ENCODE data around the gene CHIT1. TPM values are rescaled to one million over a fixed set of nuclear protein-coding genes. Genes with fewer than 3 reads are reported as not detected.

Gene CHIT1
- total RNA-seq, 8 experiments from 2014 or later = 0.07 to 2.4 (median 0.24) TPM

GRCh38 chr1:203182387-203182953, 47.0 kb downstream of the CHIT1 start:
- in situ Hi-C loops (cut with MboI; ENCODE audit: low pct_unique_long_range_greater_than_20kb in 2 of 9, low sequenced_read_pairs in 9 of 9, unreplicated experiment in 9 of 9) = no loop called here
- WGBS, 10 experiments = 91 to 100% (median 100%) methylated on average over 1 to 7 of the region's 7 CpGs; no CpG with 5 or more reads in 5 of the 10 experiments
- no peak overlapping the region for H3K4me3 ChIP-seq
- peaks cover 20 to 23% of the 10 kb centered on the region in 2 donors for H3K4me1 ChIP-seq (replicated peaks in 1 of 2)
- no peak for ATAC-seq (replicated peaks in 6 of 8)
- H3K27ac ChIP-seq = no peak overlapping the region

- in situ Hi-C loops (cut with MboI; ENCODE audit: low pct_unique_long_range_greater_than_20kb in 2 of 9, low sequenced_read_pairs in 9 of 9, unreplicated experiment in 9 of 9) = no loop called here
- 52 to 89% (median 71%) methylated on average over 2 to 10 of the region's 10 CpGs; no CpG with 5 or more reads in 4 of the 10 experiments for WGBS, 10 experiments
- Histone ChIP-seq H3K4me1 (replicated peaks in 1 of 2) (peaks cover 19 to 23% of the 10 kb centered on the region in 2 donors), H3K27ac (no peak overlapping the region), H3K4me3 (no peak overlapping the region)
- no peak for ATAC-seq (replicated peaks in 6 of 8)
These were observed 47.7 kb downstream of the CHIT1 start for GRCh38 chr1:203181586-203182386.

GRCh38 chr1:203180611-203181330, 48.7 kb downstream of the CHIT1 start:
- ATAC-seq (replicated peaks in 6 of 8) = no peak
- Histone ChIP-seq H3K4me1 (replicated peaks in 1 of 2) (peaks cover 17 to 18% of the 10 kb centered on the region in 2 donors), H3K4me3 (no peak overlapping the region), H3K27ac (no peak overlapping the region)
- in situ Hi-C loops (cut with MboI; ENCODE audit: low pct_unique_long_range_greater_than_20kb in 2 of 9, low sequenced_read_pairs in 9 of 9, unreplicated experiment in 9 of 9) = no loop called here
- 74 to 80% (median 77%) methylated on average over 1 to 10 of the region's 11 CpGs; no CpG with 5 or more reads in 4 of the 10 experiments for WGBS, 10 experiments

- Histone ChIP-seq H3K4me3 (no peak overlapping the region), H3K27ac (no peak overlapping the region), H3K4me1 (replicated peaks in 1 of 2) (peaks cover 18 to 24% of the 10 kb centered on the region in 2 donors)
- WGBS, 10 experiments = 87 to 97% (median 91%) methylated on average over 1 to 5 of the region's 10 CpGs; no CpG with 5 or more reads in 6 of the 10 experiments
- in situ Hi-C loops (cut with MboI; ENCODE audit: low pct_unique_long_range_greater_than_20kb in 2 of 9, low sequenced_read_pairs in 9 of 9, unreplicated experiment in 9 of 9) = no loop called here
- ATAC-seq (replicated peaks in 6 of 8) = no peak
These were observed 49.8 kb downstream of the CHIT1 start for GRCh38 chr1:203179667-203180005.

GRCh38 chr1:203178821-203179666, 50.4 kb downstream of the CHIT1 start:
- H3K4me3 ChIP-seq = no peak overlapping the region
- in situ Hi-C loops (cut with MboI; ENCODE audit: low pct_unique_long_range_greater_than_20kb in 2 of 9, low sequenced_read_pairs in 9 of 9, unreplicated experiment in 9 of 9) = no loop called here
- H3K27ac ChIP-seq = no peak overlapping the region
- H3K4me1 ChIP-seq (replicated peaks in 1 of 2) = peaks cover 18 to 24% of the 10 kb centered on the region in 2 donors
- ATAC-seq (replicated peaks in 6 of 8) = no peak
- WGBS, 10 experiments = 64 to 100% (median 92%) methylated on average over 2 to 9 of the region's 14 CpGs; no CpG with 5 or more reads in 2 of the 10 experiments

- peak in 7 of 8 experiments; percentile 15 to 51 (median 46) for ATAC-seq (replicated peaks in 6 of 8)
- Histone ChIP-seq H3K4me1 (replicated peaks in 1 of 2) (peaks cover 18 to 28% of the 10 kb centered on the region in 2 donors), H3K4me3 (no peak overlapping the region), H3K27ac (peak overlapping the region in 1 of 2 donors; percentile 41)
- 0 to 23% (median 13%) methylated on average over 1 to 5 of the region's 5 CpGs; no CpG with 5 or more reads in 2 of the 10 experiments for WGBS, 10 experiments
- in situ Hi-C loops (cut with MboI; ENCODE audit: low pct_unique_long_range_greater_than_20kb in 2 of 9, low sequenced_read_pairs in 9 of 9, unreplicated experiment in 9 of 9) = no loop called here
These were observed 51.4 kb downstream of the CHIT1 start for GRCh38 chr1:203178083-203178482.

- in situ Hi-C loops (cut with MboI; ENCODE audit: low pct_unique_long_range_greater_than_20kb in 2 of 9, low sequenced_read_pairs in 9 of 9, unreplicated experiment in 9 of 9) = no loop called here
- 17 to 100% (median 48%) methylated on average over 1 to 8 of the region's 9 CpGs; no CpG with 5 or more reads in 6 of the 10 experiments for WGBS, 10 experiments
- peaks cover 18 to 28% of the 10 kb centered on the region in 2 donors for H3K4me1 ChIP-seq (replicated peaks in 1 of 2)
These were observed 51.9 kb downstream of the CHIT1 start for GRCh38 chr1:203177470-203178039.

GRCh38 chr1:203177036-203177405, 52.5 kb downstream of the CHIT1 start:
- Histone ChIP-seq H3K4me3 (no peak overlapping the region), H3K4me1 (replicated peaks in 1 of 2) (peaks cover 18 to 28% of the 10 kb centered on the region in 2 donors), H3K27ac (no peak overlapping the region)
- no peak for ATAC-seq (replicated peaks in 6 of 8)
- WGBS, 10 experiments = 62 to 96% (median 88%) methylated on average over 1 to 6 of the region's 6 CpGs; no CpG with 5 or more reads in 2 of the 10 experiments
- in situ Hi-C loops (cut with MboI; ENCODE audit: low pct_unique_long_range_greater_than_20kb in 2 of 9, low sequenced_read_pairs in 9 of 9, unreplicated experiment in 9 of 9) = no loop called here

More at GRCh38 chr1:203177470-203178039, 51.9 kb downstream of the CHIT1 start:
- H3K27ac ChIP-seq = peak overlapping the region in 1 of 2 donors; percentile 41
- ATAC-seq (replicated peaks in 6 of 8) = peak; percentile 18 to 69 (median 60)
- no peak overlapping the region for H3K4me3 ChIP-seq

GRCh38 chr1:203176273-203177035, 53.0 kb downstream of the CHIT1 start:
- H3K4me3 ChIP-seq = no peak overlapping the region
- 60 to 100% (median 84%) methylated on average over 1 to 9 of the region's 9 CpGs; no CpG with 5 or more reads in 2 of the 10 experiments for WGBS, 10 experiments
- in situ Hi-C loops (cut with MboI; ENCODE audit: low pct_unique_long_range_greater_than_20kb in 2 of 9, low sequenced_read_pairs in 9 of 9, unreplicated experiment in 9 of 9) = no loop called here
- H3K27ac ChIP-seq = no peak overlapping the region
- peaks cover 18 to 28% of the 10 kb centered on the region in 2 donors for H3K4me1 ChIP-seq (replicated peaks in 1 of 2)
- ATAC-seq (replicated peaks in 6 of 8) = no peak

- ATAC-seq (replicated peaks in 6 of 8) = no peak
- Histone ChIP-seq H3K27ac (no peak overlapping the region), H3K4me3 (no peak overlapping the region), H3K4me1 (replicated peaks in 1 of 2) (peaks cover 18 to 28% of the 10 kb centered on the region in 2 donors)
- in situ Hi-C loops (cut with MboI; ENCODE audit: low pct_unique_long_range_greater_than_20kb in 2 of 9, low sequenced_read_pairs in 9 of 9, unreplicated experiment in 9 of 9) = no loop called here
- WGBS, 10 experiments = 70 to 87% (median 80%) methylated on average over 1 to 6 of the region's 9 CpGs; no CpG with 5 or more reads in 6 of the 10 experiments
These were observed 53.6 kb downstream of the CHIT1 start for GRCh38 chr1:203175827-203176241.

- H3K4me3 ChIP-seq = no peak within 1 kb of the TSS
- H3K4me1 ChIP-seq (replicated peaks in 1 of 2) = peaks cover 18 to 28% of the 10 kb centered on the region in 2 donors
- ATAC-seq (replicated peaks in 6 of 8) = no peak
- WGBS, 10 experiments = 40 to 100% methylated on average over 1 to 3 of the region's 5 CpGs; no CpG with 5 or more reads in 8 of the 10 experiments
- in situ Hi-C loops (cut with MboI; ENCODE audit: low pct_unique_long_range_greater_than_20kb in 2 of 9, low sequenced_read_pairs in 9 of 9, unreplicated experiment in 9 of 9) = no loop called here
- H3K27ac ChIP-seq = no peak within 1 kb of the TSS
These were observed 54.1 kb downstream of the CHIT1 start, which contains the start of gene MYBPH for GRCh38 chr1:203175237-203175826. TSS of gene MYBPH (minus strand) at chr1:203175826. CDS start at chr1:203175755, 71 bp downstream.
